HL-60/S4 treated with retinoic acid at 250 ng/mL for 4 days and 3 days (cell line): ENCODE measurements around the gene GNLY.
"Not testable (repeated sequence)": the region's sequence is repeated elsewhere in the genome, so short reads cannot be mapped to it uniquely, and the experiment has no call there.

Experiments used
- in situ Hi-C: fragments of 300-500 bp; cut with MboI; formaldehyde crosslinking; loops from 2 replicates; pipeline ENCODE4 v1.7.0; 2022; ENCODE audit warnings: low sequenced_read_pairs

The GNLY gene

GRCh38 chr2:85663594-85664565, 30.3 kb upstream of the GNLY start:
- in situ Hi-C loops = no loop called here

GRCh38 chr2:85665264-85665937, 28.8 kb upstream of the GNLY start:
- in situ Hi-C loops = no loop called here

- in situ Hi-C loops = no loop called here
These were observed 28.1 kb upstream of the GNLY start for GRCh38 chr2:85666016-85666415.

- in situ Hi-C loops = no loop called here
These were observed 27.5 kb upstream of the GNLY start for GRCh38 chr2:85666435-85667316.

GRCh38 chr2:85667561-85668008, 26.6 kb upstream of the GNLY start:
- in situ Hi-C loops = no loop called here

- in situ Hi-C loops = no loop called here
These were observed 25.9 kb upstream of the GNLY start, which contains the start of gene SFTPB for GRCh38 chr2:85668009-85668856. Gene SFTPB (minus strand): TSS chr2:85668199. CDS start chr2:85668183, 16 bp downstream.

GRCh38 chr2:85668857-85669142, 25.4 kb upstream of the GNLY start:
- in situ Hi-C loops = no loop called here

GRCh38 chr2:85669549-85669948, 24.6 kb upstream of the GNLY start:
- in situ Hi-C loops = no loop called here

GRCh38 chr2:85670416-85670815, 23.7 kb upstream of the GNLY start:
- in situ Hi-C loops = not testable (repeated sequence)

- in situ Hi-C loops = no loop called here
These were observed 21.7 kb upstream of the GNLY start for GRCh38 chr2:85672456-85672855.

- in situ Hi-C loops = no loop called here
These were observed 20.3 kb upstream of the GNLY start for GRCh38 chr2:85673716-85674375.

GRCh38 chr2:85674417-85674816, 19.7 kb upstream of the GNLY start:
- in situ Hi-C loops = no loop called here

- in situ Hi-C loops = no loop called here
These were observed 18.7 kb upstream of the GNLY start for GRCh38 chr2:85675427-85675826.

- in situ Hi-C loops = no loop called here
These were observed 18.2 kb upstream of the GNLY start for GRCh38 chr2:85675866-85676548.

GRCh38 chr2:85678377-85678776, 15.8 kb upstream of the GNLY start:
- in situ Hi-C loops = no loop called here

GRCh38 chr2:85678794-85679672, 15.1 kb upstream of the GNLY start:
- in situ Hi-C loops = no loop called here

- in situ Hi-C loops = no loop called here
These were observed 13.3 kb upstream of the GNLY start for GRCh38 chr2:85680707-85681371.

GRCh38 chr2:85681372-85681763, 12.8 kb upstream of the GNLY start:
- in situ Hi-C loops = no loop called here
